Epidermal melanocyte (primary cell): ENCODE data around the gene ECHDC1.
"Not testable (repeated sequence)": the region's sequence is repeated elsewhere in the genome, so short reads cannot be mapped to it uniquely, and the experiment has no call there.

Experiments
- DNase-seq: peaks from one replicate; pipeline ENCODE4 v3.0.0; 2011; ENCODE audit warnings: low spot score; ENCODE audit not compliant: insufficient read length

The ECHDC1 gene, protein sequence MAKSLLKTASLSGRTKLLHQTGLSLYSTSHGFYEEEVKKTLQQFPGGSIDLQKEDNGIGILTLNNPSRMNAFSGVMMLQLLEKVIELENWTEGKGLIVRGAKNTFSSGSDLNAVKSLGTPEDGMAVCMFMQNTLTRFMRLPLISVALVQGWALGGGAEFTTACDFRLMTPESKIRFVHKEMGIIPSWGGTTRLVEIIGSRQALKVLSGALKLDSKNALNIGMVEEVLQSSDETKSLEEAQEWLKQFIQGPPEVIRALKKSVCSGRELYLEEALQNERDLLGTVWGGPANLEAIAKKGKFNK

DNA sequence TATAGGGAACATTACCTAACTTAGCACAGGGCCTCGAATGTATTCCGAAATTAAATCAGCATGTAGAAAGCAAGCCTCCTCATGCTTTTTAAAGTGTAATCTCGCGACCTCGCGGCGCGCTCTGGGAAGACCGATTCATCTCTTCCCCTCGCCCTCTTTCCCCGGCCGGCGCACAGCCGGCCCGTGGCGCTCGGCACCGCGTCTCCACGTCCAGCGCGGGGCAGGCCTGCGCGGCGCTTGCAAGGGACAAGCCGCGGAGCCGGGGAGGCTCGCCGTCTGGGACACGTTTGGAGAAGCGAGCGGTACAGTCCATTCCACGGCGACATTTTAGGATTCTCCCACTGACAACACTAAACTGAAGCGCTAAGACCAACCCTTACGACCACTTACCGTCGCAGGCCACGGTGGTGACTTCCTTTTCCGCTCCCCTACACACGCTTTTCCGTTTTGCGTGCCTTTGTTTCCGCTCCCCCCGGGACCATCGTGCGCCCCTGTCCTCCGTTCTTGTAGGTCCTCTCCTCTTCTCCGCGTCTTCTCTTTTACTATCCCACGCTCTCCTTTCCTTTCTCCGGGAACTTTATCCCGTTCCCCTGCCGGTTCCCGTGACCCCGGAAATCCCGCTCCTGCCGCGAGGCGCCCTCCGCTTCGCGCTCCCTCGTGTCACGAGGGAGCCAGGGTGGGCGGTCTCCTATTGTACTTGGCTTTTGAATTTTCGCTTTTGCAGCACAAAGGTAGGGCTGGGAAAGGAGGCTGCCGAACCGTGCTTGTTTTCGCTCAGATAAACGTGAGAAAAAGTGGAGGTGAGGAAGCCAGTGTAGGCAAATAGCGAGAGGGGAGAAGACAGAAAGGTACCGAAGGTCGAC is at the start of gene ECHDC1:
Gene ECHDC1, minus strand, starts transcription at position 664 of the 863 bp plus-strand sequence. CDS start 12,581 bp downstream, outside the sequence.
- peak; percentile 47 for DNase-seq

DNA sequence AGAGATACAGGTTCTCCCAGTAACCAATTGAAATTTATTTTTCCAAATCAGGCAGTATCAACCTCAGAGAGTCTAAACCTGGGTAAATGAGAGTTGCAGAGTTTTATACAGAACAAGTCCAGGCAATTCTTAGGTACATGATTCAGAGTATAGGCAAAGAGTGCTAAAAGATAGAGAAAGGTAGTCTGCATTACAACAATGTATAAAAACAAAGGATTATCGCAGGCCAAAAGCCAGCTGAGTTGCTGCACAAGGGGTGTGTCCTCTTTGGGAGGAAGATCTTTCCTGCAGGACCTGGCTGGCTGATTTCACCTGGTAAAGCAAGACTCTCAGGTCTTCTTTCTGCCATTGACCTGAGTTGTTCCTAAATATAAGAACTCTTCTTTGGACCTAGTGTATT is 48.9 kb upstream of the ECHDC1 start:
- DNase-seq, result no peak

DNA sequence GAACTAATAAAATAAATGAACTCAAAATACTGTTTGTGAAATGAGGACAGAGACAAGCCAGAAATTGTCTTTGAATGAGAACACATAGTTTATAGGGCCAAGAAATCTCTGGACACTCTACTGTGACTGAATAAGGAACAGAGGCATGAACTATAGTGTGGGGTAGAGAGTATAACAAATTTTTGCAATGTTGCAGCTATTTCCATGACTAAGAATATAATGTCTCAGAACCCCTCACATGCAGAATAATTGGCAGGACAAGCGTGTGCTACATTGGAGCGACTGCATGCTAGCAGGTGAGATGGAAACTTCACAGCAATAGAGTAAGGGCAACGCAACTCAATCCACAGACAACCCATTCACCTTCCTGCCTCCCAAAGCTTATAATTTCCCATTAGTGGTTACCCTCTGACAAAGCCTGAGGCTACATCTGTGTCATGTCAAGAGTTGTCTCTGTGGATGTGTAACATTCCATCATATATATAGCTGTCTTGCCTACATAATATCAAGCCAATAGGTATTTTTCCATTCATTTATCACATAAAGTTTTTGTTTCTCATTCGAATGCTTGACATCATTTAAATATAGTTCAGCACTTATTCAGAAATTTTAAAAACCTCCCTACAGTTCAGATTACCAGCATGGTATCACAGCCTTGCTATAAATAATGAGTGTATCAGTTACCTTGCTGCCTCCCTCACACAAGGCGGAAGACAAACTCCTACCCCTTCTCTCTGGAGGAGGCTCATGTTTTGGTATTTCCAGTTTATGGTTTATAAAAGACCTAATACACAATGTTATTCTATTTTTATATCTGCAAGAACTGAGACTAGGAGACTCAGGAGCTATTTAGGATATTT is 47.9 kb upstream of the ECHDC1 start:
- no peak for DNase-seq

DNA sequence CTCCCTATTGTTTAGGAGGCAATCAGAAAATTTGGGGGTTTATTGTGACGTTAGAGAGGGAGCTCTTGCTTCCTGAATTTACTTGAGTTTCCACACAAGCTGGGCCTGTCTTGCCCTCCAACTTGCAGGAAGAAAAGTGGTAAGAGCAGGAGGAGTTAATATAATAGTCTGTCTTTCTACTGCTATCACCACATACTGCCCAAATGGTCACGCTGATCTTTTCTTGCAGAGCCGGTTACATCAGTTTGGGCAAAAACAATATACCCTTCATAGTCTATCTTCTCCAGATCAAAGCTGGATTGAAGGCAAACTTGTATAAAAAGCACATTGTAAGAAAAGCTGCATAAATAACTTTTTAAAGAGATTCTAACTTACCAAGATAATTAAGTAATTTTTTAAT is 46.3 kb upstream of the ECHDC1 start:
- peak; percentile 36 for DNase-seq

DNA sequence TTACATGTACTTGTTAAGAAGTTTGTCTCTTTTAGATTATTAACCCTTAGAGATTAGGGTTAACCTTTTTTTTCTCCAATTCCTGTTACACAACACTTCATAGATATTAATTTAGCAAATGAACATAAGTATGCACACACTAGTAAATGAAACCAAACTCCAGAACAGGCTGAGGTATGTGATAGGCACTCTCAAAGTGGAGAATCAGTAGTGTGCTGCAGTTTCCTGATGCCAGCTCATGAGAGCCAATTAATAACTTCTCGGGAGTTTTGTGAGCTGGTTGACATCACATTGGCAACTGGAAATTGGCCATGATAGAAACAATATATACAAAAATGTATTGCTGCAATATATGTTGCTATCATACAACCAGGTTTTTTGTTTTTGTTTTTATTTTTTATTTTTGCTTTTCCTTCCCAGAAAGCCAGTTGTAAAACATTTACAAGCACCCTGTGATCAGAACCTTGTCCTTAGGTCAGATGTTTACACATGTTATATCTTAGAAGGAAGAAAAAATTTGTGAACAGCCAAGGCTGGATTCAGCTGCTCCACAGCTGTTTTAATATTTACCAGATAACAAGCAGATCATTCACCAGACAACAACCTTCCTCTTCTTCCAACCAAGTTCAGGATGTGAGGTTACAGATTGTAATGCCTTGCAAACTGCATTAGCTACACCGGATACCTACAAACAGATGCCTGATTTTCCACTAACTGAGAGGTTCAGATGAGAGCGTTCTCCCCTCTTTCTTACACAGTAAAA is 42.4 kb upstream of the ECHDC1 start:
- no peak for DNase-seq

DNA sequence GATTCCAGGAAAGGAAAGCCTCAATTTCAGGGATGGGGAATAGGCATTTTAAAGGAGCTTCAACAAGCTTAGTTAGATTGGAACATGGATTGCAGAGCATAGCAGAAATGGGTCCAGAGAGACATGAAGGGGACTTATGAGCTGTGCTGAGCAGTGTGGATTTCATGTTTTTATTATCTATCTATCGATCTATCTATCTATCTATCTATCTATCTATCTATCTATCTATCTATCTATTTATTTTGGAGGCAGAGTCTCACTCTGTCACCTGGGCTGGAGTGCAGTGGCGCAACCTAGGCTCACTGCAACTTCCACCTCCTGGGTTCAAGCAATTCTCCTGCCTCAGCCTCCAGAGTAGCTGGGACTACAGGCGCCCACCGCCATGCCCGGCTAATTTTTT is 41.4 kb upstream of the ECHDC1 start:
- not testable (repeated sequence) for DNase-seq

DNA sequence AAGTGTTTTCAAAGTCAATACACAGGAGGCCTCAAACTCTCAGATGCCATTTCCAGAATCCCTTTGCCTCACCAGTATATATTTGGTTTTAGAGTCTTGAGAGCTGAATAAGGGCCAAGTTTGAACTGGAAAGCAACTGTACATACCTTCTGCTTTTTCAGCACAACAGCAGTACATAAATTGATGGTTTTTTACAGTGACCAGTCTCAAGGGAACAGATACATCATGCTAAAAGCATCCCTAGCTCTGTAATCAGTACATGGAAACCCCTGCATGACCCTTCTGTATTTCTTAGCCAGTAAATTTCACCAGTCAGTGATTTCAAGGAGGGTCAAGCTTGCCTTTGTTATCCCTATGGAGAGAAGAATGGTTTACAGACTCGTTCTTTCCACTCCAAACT is 40.6 kb upstream of the ECHDC1 start:
- DNase-seq, result no peak

DNA sequence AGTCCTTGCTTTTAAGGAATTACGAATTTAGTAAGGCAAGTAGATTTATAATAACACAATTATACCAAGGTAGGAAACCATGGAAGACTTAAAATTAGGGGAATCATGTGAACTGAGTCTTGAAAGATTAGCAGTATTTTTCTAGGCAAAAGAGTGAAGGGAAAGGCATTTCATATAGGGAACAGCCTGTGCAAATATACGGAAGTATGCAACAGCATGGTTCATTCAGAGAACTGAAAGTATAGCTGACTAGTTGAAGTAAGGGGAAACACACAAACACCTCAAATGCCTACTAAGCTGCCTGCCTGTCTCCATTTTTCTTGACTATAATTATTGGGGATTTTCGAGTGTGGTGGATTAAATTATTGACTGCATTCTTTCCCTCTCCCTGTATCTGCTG is 39.0 kb upstream of the ECHDC1 start:
- DNase-seq, result no peak

DNA sequence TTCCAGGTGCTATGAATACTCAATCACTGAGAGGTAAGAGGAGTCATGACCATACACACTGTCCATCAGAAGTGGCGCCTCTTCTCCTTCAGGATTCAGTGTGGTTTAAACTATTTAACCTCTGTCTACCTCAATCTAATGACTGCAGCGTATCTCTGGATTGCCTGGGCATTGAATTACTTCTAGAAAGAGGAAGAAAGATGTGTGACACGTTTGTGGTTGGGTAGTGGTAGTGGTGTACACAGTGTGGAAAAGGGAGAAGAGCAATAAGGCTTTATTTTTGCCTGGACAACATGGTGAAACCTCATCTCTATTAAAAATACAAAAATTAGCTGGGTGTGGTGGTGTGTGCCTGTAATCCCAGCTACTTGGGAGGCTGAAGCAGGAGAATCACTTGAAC is 38.0 kb upstream of the ECHDC1 start:
- DNase-seq, result no peak

DNA sequence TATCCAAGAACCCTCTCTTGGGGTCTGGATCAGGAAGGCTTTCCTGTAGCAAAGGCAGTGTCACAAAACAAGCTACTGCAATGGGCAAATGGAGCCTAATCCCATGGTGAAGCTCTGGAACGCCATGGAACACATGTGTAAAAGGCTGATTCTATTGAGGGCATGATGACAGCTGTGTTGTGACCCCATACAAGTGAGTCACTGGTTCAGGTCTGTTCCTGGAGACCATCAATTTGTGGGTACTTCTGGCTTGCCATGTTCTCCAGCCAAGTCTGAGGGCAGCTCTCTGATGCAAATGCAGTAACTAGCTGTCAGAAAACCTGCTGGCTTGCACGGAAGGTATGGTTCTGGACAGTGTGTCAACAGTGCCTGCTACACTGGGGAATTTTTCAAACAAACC is 33.3 kb upstream of the ECHDC1 start:
- no peak for DNase-seq

DNA sequence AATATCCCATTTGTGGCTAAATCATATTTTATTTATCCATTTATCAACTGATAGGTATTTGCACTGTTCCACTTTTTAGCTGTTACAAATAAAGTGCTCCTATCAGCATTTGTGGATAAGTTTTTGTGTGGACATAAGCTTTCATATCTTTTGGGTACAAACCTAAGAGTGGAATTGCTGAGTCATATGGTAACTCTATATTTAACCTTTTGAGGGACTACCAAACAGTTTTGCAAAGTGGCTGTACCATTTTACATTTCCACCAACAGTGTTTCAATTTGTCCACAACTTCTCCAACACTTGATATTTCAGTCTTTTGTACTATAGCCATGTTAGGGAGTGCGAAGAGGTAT is 23.6 kb upstream of the ECHDC1 start:
- DNase-seq, result no peak

DNA sequence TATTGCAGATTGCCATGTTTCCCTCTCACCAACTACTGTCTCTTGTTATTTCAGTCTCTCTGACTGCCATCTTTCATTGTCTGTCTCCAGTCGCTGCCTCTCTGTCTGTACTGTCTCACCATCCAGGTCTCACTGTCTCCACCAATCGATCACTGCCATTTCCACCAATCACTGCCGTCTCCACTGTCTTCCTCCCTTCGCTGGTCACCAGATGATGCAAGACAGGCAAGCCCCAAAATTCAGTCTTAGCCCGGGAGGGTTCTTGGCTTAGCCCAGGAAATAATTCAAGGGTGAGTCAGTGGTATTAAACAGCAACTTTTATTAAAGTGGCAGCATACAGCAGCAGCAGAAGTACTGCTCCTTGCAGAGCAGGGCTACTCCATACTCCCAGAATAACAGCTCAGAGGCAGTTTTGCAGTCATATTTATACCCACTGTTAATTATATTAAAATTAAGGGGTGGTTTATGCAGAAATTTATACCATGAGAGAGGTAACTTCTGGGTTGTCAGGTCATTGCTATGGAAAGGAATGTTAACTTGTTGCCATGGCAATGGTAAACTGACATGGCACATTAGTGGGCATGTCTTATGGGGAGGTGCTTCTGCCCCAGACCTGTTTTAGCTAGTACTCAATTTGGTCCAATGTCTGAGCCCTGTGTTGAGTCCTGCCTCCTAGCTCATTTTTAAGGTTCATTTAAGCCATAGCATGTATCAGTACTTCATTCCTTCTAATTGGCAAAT is 23.0 kb upstream of the ECHDC1 start:
- peak; percentile 75 for DNase-seq

DNA sequence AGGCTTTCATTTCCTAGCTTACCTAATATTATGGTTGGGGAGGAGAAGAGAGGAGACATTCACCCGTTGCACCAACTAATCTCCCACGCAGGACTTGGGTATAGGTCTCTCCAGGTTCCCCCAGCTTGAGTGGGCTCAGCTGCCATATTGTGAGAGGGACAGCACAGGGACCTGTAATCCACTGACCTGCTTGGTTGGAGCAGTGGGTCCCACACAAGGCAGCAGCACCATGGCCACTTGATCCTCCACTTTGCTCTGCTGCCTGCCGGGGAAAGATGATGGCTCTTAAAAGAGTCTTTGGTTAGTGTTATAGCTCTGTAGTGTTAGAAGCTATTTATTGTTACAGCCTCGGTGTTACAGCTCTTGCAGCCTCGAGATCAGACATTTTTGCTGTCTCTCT is 22.5 kb upstream of the ECHDC1 start:
- DNase-seq, result no peak

DNA sequence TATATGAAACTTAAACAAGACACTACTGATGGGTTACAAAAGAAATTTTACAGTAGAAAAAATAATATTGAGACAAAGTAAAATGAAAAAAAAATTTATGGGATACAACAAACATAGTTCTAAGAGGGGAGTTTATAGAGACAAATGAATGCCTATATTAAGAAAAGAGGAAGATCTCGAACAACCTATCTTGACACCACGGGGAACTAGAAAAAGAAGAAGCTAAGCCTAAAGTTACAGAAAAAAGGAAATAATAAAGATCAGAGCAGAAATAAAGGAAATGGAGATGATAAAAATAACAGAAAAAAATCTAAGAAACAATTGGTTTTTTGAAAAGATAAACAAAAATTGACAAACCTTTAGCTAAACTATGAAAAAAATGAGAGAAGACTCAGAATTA is 9.1 kb upstream of the ECHDC1 start:
- no peak for DNase-seq

DNA sequence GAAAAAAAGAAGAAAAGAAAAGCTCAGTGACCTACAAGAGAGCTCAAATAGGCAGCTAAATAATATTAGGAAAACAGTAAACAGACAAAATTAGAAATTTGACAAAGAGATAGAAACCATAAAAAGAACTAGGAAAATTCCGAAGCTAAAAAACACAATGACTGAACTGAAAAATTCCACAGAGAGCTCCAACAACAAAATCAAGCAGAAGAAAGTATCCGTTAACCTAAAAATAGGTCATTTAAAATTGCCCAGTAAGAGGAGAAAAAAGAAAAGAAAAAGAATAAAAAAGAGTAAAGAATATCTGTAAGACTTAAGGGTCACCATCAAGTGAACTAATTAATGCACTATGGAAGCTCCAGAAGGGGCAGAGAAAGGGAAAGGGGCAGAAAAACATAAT is 6.6 kb upstream of the ECHDC1 start:
- DNase-seq, result no peak

DNA sequence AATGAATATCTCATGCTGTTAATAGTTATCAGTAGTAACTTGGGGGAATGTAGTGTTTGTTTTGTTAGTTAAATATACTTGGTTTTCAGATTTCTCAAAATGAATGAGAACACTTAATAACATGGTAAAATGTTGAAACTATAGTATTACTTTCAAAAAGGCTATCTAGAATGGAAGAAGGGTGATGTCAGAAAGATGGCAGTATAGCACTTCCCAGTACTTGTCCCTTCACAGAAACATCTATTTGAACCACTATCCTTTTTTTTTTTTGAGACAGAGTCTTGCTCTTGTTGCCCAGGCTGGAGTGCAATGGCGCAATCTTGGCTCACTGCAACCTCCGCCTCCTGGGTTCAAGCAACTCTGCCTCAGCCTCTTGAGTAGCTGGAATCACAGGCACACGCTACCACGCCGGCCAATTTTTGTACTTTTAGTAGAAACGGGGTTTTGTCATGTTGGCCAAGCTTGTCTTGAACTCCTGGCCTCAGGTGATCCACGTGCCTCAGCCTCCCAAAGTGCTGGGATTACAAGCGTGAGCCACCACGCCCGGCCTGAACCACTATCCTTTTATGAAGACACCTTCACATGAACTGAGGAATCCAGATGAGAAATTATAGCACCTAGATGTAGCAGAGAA is 4.7 kb upstream of the ECHDC1 start:
- no peak for DNase-seq

DNA sequence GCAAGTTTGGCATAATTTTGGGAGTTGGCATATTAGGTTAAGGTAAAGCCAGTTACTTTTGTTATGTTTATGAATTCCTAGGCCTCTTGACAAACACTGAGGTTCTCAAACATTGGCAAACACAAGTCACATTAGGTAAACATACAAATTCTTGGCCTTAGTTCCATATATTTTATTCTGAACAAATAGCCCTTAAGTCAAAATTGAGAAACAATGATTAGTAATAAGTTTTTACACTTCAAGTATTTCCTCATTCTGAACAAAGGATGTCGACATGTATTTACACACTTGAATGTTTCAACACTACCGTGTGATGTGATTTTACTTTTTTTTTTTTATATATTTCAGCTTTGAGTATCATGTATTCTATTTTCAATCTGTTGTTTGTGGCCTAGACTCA is 3.8 kb upstream of the ECHDC1 start:
- DNase-seq, result no peak

DNA sequence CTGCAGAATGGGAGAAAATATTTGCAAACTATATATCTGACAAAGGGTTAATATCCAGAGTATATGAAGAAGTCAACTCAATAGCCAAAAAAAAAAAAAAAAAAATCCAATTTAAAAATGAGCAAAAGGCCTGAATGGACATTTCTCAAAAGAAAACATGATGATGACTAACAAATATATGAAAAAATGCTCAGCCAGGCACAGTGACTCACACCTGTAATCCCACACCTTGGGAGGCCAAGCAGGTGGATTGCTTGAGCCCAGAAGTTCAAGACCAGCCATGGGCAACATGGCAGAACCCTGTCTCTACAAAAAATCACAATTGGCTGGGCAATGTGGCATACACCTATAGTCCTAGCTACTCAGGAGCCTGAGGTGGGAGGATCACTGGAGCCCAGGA is 2.1 kb upstream of the ECHDC1 start:
- DNase-seq, result no peak

DNA sequence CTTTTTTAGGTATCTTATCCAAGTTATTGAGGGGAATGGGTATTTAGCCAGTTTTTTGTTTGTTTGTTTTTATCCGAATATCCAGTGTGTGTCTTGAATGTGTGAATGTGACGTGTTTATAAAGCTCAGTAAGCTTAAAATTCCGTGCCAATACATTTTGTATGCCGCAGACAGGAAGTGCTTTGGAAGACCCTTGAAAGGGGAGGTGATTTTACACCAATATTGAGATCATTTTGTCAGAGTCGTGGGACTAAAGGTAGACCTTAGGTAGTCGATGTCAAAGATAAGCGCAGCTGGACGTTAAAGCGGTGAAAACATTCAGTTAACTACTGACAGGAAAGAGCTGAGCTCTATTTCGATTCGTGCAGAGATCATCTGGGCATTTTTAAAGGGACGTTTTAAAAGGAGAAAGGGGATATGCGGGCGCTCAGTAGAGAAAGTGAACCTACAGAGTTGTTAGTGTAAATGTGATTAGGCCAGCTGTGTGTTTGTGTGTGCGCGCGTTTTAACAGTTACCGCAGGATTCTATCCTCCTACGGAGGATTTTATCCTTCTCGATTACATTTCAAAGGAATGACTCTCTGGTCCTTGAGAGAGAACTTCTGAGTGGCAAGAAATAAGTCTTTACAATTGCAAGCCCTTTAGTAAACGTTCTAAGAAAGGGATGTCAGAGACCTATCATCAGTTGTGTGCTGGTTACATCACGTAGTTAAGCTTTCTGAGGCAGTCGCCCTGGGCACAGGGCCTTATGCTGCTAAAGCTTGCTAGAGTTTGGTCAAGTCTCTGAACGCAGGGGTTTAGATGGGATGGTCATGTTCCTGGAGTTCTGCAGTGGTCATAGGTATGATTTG is 625 bp upstream of the ECHDC1 start:
- DNase-seq, result no peak
